ENCODE measurements around the gene SLC6A15.

DNA sequence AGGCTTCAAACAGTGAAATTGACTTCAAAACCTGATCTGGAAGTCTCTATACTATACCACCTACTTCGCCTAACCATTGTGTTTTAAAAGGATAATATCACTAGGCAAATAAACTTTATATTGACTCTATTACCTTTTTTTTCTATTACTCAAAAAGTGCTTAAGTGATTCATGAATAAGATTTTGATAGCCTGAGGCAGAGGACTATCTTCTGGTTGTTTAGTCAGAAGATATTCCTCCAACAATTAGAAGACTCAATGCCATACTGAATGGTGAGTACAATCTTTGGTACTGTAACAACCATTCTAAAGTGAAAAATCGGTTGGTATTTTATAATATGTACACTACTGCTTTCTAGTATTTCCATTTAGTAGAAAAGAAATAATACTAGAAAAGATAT, 22.8 kb downstream of the SLC6A15 start:
- TF ChIP-seq, protein P1, sequence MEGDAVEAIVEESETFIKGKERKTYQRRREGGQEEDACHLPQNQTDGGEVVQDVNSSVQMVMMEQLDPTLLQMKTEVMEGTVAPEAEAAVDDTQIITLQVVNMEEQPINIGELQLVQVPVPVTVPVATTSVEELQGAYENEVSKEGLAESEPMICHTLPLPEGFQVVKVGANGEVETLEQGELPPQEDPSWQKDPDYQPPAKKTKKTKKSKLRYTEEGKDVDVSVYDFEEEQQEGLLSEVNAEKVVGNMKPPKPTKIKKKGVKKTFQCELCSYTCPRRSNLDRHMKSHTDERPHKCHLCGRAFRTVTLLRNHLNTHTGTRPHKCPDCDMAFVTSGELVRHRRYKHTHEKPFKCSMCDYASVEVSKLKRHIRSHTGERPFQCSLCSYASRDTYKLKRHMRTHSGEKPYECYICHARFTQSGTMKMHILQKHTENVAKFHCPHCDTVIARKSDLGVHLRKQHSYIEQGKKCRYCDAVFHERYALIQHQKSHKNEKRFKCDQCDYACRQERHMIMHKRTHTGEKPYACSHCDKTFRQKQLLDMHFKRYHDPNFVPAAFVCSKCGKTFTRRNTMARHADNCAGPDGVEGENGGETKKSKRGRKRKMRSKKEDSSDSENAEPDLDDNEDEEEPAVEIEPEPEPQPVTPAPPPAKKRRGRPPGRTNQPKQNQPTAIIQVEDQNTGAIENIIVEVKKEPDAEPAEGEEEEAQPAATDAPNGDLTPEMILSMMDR (conservative IDR thresholded peaks at IDR 0.05) = no peak
- TF ChIP-seq ZFX (IDR thresholded peaks at IDR 0.05) = no peak
